ENCODE data around the gene TSHR. TPM values are rescaled to one million over a fixed set of nuclear protein-coding genes. Genes with fewer than 3 reads are reported as not detected.
"Not testable (repeated sequence)": the region's sequence is repeated elsewhere in the genome, so short reads cannot be mapped to it uniquely, and the experiment has no call there.

TSHR gene
- not detected for total RNA-seq

DNA sequence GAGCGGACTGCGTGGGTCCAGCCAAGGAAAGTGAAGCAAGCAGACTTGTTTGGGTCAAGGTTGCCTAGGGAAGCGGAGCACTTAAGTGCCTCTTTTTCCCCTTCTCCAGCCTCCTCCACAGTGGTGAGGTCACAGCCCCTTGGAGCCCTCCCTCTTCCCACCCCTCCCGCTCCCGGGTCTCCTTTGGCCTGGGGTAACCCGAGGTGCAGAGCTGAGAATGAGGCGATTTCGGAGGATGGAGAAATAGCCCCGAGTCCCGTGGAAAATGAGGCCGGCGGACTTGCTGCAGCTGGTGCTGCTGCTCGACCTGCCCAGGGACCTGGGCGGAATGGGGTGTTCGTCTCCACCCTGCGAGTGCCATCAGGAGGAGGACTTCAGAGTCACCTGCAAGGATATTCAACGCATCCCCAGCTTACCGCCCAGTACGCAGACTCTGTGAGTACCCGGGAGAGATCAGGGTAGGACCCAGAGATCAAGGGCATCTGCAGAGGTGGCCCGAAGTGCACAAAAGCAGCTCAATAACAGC, at the start of gene TSHR:
Gene TSHR (plus strand): TSS at position 206 of the 526 bp plus-strand sequence. CDS start 60 bp downstream, at position 266.
- Mint-ChIP-seq H3K36me3 (no peaks in the 10 kb centered on the region), H3K27ac (no peak within 1 kb of the TSS)

DNA sequence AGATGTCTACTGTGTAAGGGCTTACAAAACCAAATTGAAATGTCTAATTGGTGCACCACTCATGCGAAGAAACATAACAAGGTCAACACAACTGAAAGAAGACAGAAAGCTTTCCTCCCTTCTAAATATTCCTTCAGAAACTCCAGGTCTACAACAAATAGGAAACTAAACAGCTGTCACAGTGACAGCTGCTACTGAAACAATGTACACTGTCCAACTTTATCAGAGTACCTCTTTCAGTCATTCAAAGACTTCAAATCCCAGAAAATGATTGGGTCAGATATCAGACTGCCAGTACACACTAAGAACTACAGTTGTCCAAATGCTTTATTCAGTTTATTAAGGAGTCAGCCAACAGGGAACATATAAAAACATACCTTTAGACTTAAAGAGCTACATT, 49.1 kb upstream of the TSHR start:
- H3K9me3 Mint-ChIP-seq = no peaks in the 10 kb centered on the region
- DNase-seq (ENCODE audit: low spot score in 2 of 2) = no peak
- no peak overlapping the region for H3K27ac Mint-ChIP-seq
- no peak for ATAC-seq
- peaks cover 5 to 6% of the 10 kb centered on the region in 2 donors for H3K36me3 Mint-ChIP-seq

More for the DNA sequence above, at the start of gene TSHR:
- ATAC-seq = peak in 1 of 2 donors; percentile 8
- no peaks in the 10 kb centered on the region for H3K9me3 Mint-ChIP-seq
- no peak for DNase-seq (ENCODE audit: low spot score in 2 of 2)

DNA sequence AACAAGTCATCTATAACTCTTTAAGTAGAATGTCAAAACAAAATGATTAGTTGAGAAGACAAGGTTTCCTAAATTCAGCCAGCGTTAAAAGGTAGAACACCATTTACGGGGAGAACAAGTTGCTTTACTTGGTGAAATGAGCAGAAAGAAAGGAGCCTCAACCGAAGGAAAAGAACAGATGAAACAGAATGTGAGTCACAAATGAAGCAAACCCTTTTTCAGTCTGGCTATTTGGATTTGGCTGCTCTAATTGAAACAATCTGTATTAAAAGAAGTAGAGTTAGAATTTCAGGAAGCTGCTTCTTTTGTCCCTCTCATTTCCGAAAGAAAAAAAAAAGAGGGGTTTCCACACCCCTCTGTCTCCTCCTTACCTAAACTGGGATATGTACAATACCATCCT, 48.5 kb upstream of the TSHR start:
- H3K27ac Mint-ChIP-seq = no peak overlapping the region
- ATAC-seq (no peak), DNase-seq (ENCODE audit: low spot score in 2 of 2) (no peak)
- no peaks in the 10 kb centered on the region for H3K9me3 Mint-ChIP-seq
- peaks cover 5 to 6% of the 10 kb centered on the region in 2 donors for H3K36me3 Mint-ChIP-seq

DNA sequence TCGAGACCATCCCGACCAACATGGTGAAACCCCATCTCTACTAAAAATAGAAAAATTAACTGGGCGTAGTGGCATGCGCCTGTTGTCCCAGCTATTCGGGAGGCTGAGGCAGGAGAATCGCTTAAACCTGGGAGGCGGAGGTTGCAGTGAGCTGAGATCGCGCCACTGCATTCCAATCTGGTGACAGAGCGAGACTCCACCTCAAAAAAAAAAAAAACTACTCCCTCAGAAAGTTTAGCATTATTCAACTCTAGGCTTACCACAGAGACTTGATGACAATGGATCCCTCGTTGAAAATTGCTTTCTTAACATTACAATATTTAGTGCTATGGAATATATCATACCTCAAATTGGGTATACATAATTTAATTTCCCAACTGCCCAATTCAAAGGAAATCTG, 43.4 kb upstream of the TSHR start:
- not testable (repeated sequence) for DNase-seq (ENCODE audit: low spot score in 2 of 2); H3K9me3 Mint-ChIP-seq; H3K27ac Mint-ChIP-seq; ATAC-seq
- H3K36me3 Mint-ChIP-seq = peaks cover 20 to 24% of the 10 kb centered on the region in 2 donors

DNA sequence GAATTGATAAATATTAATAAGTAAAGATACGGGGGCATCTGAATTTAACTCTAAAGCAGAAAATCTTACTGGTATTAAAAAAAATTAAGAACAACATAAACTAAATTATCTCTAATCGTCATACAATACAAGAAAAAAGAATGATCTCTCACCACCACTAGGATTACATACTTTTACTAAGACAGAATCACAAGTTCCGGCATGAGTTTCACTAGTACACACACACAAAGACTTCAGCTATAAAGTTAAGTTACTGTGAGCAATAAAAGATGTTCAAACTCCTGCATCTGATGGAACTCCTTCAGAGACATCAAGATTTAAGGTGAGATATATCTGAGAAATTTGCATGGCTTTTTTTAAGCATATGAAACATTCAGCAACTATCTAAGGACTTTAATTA, 35.8 kb upstream of the TSHR start:
- Mint-ChIP-seq H3K9me3 (no peaks in the 10 kb centered on the region), H3K36me3 (peaks cover 15 to 24% of the 10 kb centered on the region in 2 donors), H3K27ac (no peak overlapping the region)
- no peak for DNase-seq (ENCODE audit: low spot score in 2 of 2)
- ATAC-seq = no peak

DNA sequence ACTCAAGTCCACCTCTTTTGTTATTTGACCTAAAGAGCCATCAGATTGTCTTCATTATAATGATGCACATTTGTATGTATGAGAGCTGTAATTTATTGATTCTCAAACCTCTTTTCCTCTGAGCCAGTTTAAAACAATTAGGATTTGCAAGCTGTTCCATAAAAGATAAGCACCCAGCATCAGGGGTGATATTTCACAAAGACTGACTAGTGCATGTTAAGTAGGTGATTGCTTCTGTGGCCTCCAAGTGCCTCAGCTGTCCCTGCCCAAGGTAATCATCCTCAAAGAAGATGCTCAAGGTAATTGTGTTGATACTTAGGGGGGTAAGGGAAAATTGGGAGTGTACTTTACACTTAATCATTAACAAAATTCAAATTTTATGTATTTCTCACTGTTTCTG, 32.1 kb upstream of the TSHR start:
- Mint-ChIP-seq H3K9me3 (peaks cover 0 to 3% of the 10 kb centered on the region in 2 donors), H3K36me3 (peaks cover 0 to 15% of the 10 kb centered on the region in 2 donors), H3K27ac (no peak overlapping the region)
- DNase-seq (ENCODE audit: low spot score in 2 of 2) (no peak), ATAC-seq (no peak)

DNA sequence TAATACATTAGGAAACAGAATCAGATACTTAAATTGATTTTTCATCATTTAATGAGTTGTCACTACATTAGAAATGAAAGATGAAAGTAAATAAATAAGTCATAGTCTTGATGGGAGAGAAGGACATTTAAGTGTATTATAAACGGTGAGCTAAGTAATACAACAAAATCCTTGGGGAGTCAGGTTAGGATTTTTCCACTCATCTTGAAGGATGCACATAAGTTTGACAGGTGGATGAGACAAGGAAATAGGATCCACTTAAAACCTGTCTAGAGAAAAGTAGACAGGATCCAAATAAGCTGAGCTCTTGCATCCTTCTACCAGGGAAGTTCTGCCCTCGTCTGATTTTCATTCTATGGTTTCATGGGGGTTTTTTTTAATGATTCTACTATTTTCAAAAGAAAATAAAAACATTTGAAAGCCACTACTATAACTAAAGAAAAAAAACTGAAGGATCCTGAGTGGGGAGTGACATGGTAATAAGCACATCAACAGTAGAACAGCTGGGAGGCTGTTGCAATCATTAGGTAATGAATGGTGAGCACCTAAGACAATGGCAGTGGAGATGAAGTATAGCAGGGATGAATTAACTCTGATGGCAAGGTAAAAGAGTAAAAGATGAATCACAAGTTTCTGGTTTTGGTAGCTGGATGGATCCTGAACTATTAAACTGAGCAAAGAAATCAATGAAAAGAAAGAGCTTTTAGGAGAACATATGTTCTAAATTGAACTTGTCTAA, 30.9 kb upstream of the TSHR start:
- Mint-ChIP-seq H3K36me3 (peaks cover 0 to 27% of the 10 kb centered on the region in 2 donors), H3K9me3 (peaks cover 0 to 7% of the 10 kb centered on the region in 2 donors), H3K27ac (peak overlapping the region in 1 of 2 donors; percentile 11)
- DNase-seq (ENCODE audit: low spot score in 2 of 2) (no peak), ATAC-seq (no peak)

DNA sequence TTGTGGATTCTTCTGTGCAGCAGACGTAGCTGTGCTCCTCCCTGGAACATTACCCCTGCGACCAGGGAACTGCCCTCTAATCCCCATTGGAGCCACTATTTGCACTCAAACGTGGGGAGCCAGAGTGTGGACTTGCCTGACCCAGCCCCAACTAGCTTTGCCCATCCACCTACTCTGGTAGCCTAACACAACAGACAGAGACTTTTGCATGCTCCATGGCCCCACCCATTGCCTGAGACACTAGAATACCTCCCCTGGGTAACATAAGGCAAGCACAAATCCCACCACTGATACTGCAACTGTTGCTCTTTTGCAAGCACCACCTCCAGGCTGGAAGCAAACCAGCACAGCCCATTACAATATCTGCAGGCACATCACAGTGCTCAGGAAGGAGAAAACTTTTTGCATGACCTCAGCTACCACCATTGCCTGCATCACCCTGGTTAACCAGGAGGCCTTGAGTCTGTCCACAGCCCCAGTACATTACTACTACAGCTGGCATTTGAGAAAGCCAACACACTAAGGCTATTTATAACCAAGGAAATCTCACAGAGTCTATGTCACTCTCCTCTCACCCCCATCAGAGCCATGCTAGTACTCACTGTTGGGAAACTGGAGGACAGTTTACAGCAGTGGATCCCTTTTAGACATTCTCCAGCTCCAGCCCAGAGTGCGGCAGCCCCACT, 28.9 kb upstream of the TSHR start:
- peaks cover 6 to 39% of the 10 kb centered on the region in 2 donors for H3K36me3 Mint-ChIP-seq
- DNase-seq (ENCODE audit: low spot score in 2 of 2) = no peak
- no peak for ATAC-seq
- no peak overlapping the region for H3K27ac Mint-ChIP-seq
- H3K9me3 Mint-ChIP-seq = peaks cover 0 to 7% of the 10 kb centered on the region in 2 donors

DNA sequence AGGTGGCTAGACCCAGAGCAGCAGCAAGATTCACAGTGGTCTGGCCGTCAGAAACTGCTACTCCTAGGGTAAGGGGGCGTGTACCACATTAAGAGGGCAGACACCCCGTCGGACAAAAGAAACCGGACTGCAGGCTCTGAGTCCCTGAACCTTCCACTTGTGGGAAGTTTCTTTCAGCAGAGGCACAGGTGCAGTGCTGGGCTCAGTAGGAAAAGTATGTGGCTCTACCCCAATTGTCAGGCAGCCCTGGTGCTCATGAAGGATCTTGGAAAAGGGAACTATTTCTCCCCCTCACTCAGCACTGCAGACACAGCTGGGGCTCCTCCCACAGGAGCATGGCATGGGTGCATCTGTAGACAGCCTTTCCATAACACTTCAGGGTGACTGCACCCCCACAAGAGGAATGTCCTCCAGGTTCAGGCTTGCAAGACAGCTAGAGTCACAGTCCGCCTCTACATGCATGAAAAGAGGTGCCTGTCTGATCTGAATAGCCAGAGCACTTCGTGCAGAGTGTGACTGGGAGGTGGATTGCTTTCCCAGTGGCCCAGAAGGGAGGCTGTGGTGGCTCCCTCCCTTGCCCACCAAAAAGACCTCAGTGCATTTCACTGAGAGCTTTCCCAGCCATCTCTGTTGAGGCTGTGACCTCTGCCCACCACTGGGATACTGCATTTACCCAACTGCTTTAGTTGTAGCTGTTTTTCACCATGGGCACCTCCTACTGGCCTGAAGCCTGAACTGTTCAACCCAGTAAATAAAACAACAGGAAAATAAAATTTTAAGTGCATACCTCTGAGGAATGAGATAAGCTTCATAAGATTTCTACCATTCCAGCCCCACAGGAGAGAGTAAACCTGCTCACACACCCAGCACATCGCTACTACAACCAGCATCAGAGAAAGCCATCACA, 28.1 kb upstream of the TSHR start:
- H3K27ac Mint-ChIP-seq = no peak overlapping the region
- no peak for DNase-seq (ENCODE audit: low spot score in 2 of 2)
- peaks cover 0 to 7% of the 10 kb centered on the region in 2 donors for H3K9me3 Mint-ChIP-seq
- H3K36me3 Mint-ChIP-seq = peaks cover 11 to 47% of the 10 kb centered on the region in 2 donors
- no peak for ATAC-seq

DNA sequence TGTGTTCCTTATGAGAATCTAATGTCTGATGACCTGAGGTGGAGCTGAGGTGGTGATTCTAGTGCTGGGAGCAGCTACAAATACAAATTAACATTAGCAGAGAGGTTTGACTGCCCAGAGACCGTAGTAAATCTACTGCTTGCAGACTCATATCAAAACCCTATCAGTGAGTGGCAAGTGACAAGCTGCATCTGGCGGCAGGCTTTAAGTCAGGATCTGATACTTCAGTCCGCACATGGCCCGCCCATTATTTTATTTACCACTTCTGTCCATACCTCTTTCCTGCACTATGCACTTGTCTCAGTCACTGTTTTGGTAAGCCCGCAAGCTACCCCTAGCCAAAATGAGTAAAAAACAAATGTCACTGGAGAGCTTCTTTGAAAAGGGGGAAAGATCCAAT, 25.3 kb upstream of the TSHR start:
- DNase-seq (ENCODE audit: low spot score in 2 of 2) = no peak
- H3K9me3 Mint-ChIP-seq = peaks cover 0 to 7% of the 10 kb centered on the region in 2 donors
- no peak for ATAC-seq
- H3K27ac Mint-ChIP-seq = peak overlapping the region; percentile 17 to 79
- H3K36me3 Mint-ChIP-seq = peaks cover 19 to 49% of the 10 kb centered on the region in 2 donors

DNA sequence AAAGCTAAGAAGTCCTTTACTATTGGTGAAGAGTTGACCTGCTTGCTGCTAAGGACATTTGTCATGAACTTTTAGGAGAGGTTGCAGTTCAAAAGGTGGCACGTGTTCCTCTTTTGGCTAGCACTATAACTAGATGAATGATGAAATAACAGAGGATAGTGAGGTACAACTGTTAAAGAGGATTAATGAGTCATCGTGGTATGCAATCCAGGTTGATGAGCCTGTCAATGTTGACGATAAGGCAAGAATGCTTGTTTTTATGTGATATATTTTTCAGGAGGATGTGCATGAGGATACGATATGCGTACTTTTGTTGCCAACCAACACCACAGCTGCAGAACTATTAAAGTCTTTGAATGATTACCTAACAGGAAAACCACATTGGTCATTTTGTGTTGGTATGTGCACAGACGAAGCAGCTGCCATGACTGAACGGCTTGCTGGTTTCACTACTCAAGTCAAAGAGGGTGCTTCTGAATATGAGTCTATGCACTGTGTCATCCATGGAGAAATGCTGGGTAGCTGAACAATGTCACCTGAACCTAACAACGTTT, 24.5 kb upstream of the TSHR start:
- Mint-ChIP-seq H3K36me3 (peaks cover 21 to 49% of the 10 kb centered on the region in 2 donors), H3K9me3 (peaks cover 0 to 7% of the 10 kb centered on the region in 2 donors), H3K27ac (peak overlapping the region; percentile 79 to 92)
- ATAC-seq (peak; percentile 97), DNase-seq (ENCODE audit: low spot score in 2 of 2) (peak in 1 of 2 donors; percentile 48)

DNA sequence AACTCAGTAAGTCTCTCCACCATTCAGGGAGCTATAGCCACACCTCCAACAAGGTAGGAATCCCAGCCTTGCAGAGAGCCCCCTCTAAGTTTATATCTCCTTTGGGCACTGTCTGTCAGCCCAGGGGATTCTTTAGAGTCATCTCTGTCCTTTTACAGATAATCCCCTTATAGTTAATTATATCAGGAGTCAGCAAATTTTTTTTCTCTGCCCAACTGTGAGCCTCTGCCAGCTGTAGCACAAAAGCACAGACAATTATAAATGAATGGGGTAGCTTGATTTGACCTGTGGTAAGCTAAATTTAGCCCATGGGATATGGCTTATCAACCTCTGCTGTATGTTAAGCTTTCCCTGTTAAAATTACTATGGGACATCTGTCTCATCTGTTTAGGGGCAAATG, 22.1 kb upstream of the TSHR start:
- H3K9me3 Mint-ChIP-seq = peaks cover 0 to 5% of the 10 kb centered on the region in 2 donors
- ATAC-seq = no peak
- peak overlapping the region in 1 of 2 donors; percentile 60 for H3K27ac Mint-ChIP-seq
- DNase-seq (ENCODE audit: low spot score in 2 of 2) = no peak
- peaks cover 26 to 40% of the 10 kb centered on the region in 2 donors for H3K36me3 Mint-ChIP-seq

DNA sequence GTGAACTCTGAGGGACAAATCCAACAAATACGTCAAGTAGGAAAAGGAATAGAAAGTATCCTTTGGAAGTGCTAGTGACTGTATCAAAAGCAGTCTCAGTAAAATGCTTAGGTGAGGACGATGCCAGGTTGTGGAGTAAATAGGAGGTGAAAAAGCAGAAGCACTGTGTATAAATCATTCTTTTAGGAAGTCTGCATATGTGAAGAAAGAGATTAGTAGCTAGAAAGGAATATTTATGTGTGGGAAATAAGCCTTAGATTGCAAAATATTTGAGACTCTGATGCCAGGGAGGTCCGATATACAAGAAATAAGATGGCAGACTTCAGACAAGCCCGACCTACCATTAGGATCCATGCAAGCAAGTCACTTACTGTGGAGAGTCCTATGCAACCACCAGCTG, 21.7 kb upstream of the TSHR start:
- ATAC-seq (no peak), DNase-seq (ENCODE audit: low spot score in 2 of 2) (no peak)
- H3K9me3 Mint-ChIP-seq = peaks cover 0 to under 1% of the 10 kb centered on the region in 2 donors
- H3K36me3 Mint-ChIP-seq = peaks cover 26 to 36% of the 10 kb centered on the region in 2 donors
- H3K27ac Mint-ChIP-seq = no peak overlapping the region

DNA sequence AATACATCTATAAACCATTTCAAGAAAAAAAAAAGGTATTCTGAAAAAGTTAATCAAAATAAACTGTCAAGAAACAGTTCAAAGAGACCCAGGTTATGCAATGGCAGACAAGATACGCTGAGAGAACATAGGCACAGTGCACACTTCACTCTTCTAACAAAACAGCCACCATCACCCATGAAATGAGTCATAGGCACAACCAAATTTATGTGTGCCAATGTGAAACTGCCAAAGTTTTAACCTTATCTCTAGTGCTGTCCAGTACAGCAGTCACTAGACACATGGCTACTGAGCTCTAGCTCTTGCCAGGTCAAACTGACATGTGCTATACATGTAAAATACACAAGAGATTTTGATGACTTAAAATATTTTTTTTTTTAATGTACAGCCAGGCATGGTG, 15.3 kb upstream of the TSHR start:
- ATAC-seq (peak; percentile 59 to 66), DNase-seq (ENCODE audit: low spot score in 2 of 2) (no peak)
- Mint-ChIP-seq H3K9me3 (no peaks in the 10 kb centered on the region), H3K36me3 (peaks cover 0 to 6% of the 10 kb centered on the region in 2 donors), H3K27ac (peak overlapping the region in 1 of 2 donors; percentile 65)

DNA sequence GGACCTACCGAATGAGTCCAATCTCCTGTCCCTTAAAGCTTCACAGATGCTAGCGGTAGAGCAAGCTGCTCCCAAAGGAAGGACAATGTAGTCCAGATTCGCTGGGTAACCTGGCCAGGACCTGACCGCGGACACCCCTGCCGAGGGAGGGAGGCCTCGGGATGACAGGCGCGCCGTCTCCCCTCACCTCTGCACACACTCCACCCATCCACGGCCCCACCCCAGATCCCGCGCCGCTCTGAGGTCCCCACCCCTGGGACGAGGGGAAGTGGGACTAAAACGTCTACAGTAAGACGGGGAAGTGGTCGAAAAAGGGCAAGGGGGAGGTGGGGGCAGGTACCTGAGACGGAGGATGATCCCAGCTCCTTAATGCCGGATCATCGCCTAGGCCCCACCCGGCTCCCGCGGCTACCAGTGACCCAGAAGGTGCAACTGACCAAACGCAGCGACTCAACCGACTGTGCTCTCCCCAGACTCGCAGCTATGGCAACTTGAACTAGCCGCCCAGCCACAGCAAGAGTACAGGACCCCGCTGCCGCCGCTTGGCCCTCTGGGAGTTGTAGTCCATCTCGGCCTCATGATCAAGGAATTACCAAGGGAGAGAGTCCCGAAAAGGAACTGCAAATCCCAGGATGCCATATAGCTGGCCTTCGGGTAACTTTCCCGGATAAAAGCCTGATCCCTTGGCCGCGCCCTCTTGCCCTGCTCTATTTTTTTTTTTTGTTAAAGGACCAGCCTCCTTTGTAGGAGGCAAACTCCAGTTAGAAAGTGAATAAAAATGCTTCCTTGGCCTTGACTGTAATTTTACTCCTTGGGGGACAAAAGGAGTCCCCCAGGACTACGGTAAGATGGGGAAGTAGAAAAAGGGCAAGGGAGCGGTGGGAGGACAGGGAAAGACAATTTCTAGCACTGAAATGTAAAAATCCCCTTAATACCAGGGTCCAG, 13.9 kb upstream of the TSHR start, which contains the start of gene CEP128:
Gene CEP128 (minus strand): TSS at position 498 of the 945 bp plus-strand sequence.
- Mint-ChIP-seq H3K9me3 (peaks cover 0 to 8% of the 10 kb centered on the region in 2 donors), H3K36me3 (peaks cover 0 to 4% of the 10 kb centered on the region in 2 donors), H3K27ac (peak within 1 kb of the TSS; percentile 97 to 99)
- ATAC-seq (peak; percentile 80 to 86), DNase-seq (ENCODE audit: low spot score in 2 of 2) (peak; percentile 77 to 82)
